ENCODE data around the gene DR1.
"Not testable (repeated sequence)": the region's sequence is repeated elsewhere in the genome, so short reads cannot be mapped to it uniquely, and the experiment has no call there.

DR1 gene

DNA sequence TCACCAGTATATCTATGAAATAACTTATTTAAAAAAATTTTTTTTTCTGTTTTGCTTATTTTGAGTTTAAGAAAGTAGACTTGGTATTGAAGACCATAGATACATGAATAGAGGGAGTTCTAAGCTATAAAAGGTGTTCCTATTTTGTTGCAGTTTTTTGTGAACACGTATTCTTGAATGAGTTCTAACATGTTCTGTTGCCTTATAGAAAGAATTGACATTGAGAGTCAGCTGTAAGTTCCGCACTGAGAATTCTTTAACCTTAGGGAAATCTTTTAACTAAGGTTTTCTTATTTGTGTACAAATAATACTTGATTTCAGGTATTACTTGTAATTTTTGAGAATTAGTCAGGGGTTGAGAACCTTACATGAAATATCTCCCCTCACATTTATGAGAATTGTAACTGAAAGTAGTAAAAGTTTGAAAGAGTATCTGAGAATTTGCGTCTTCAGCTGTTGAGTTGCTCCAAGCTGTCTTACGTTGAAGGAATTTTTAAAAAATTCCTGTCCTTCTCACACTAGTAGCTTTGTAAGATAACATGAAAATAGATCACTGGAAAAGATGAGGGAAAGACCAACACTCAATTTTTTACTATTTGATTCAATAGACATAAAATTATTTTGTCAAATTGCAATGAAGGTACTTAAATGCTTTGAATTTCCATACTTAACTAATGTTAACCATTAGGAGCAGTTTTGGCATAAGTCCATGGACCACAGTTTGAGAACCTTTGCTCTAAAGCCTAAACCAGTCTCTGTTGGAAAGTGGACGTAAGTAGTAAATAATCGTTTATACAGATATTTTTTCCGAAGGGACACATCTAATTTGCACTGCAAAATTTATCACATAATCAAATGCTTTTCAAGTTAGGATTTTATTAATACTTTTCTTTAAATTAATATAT, 3.8 kb downstream of the DR1 start:
- H3K36me3 Mint-ChIP-seq (ENCODE audit: low read depth) = peaks cover 47% of the 10 kb centered on the region
- H3K27ac Mint-ChIP-seq = peak overlapping the region; percentile 69
- no peaks in the 10 kb centered on the region for H3K9me3 Mint-ChIP-seq
- H3K4me3 Mint-ChIP-seq = peak overlapping the region; percentile 99
- peaks cover 32% of the 10 kb centered on the region for H3K4me1 Mint-ChIP-seq (ENCODE audit: low read depth)
- no peaks in the 10 kb centered on the region for H3K27me3 Mint-ChIP-seq (ENCODE audit: low read depth)
- no peak for DNase-seq (ENCODE audit: low spot score)

DNA sequence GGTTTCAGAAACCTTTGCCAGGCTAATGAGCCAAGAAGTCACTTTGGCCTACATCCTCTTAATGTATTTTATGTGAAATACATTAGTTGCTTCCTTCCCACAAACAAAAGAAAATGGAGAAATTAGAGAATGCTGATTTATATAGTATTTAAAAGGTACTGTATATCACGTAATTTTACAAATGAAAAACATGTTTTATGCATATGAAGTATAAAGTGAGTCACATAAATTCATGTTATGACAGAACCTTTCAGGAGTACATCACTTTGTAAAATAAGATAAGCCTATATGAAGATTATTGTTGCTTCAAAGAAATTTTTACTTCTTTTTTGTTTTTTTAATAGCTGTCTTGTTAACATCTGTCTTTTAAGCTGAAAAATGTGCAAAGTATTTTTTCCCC, 4.6 kb downstream of the DR1 start:
- peak overlapping the region; percentile 75 for H3K4me3 Mint-ChIP-seq
- H3K36me3 Mint-ChIP-seq (ENCODE audit: low read depth) = peaks cover 54% of the 10 kb centered on the region
- DNase-seq (ENCODE audit: low spot score) = no peak
- H3K27me3 Mint-ChIP-seq (ENCODE audit: low read depth) = no peaks in the 10 kb centered on the region
- peaks cover 35% of the 10 kb centered on the region for H3K4me1 Mint-ChIP-seq (ENCODE audit: low read depth)
- peak overlapping the region; percentile 22 for H3K27ac Mint-ChIP-seq
- no peaks in the 10 kb centered on the region for H3K9me3 Mint-ChIP-seq

DNA sequence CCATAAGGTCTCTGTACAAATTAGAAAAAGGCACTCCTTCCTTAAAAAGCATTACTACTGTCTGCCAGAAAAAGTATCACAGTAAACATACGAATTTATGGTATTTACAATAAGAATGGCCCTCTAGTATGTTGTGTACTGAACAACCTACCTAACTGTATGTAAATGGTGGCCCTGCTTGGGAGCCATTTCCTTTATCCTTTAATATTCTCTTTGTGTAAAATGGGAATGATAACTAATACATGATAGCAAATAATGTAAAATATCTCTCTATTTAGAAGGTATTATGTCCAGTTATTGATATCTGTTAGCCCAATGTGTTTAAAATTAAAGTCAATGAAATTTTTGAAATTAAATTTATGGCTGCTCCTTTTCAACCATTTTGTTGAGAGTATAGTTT, 5.2 kb downstream of the DR1 start:
- Mint-ChIP-seq H3K4me3 (peak overlapping the region; percentile 75), H3K27me3 (ENCODE audit: low read depth) (no peaks in the 10 kb centered on the region), H3K4me1 (ENCODE audit: low read depth) (peaks cover 39% of the 10 kb centered on the region), H3K9me3 (no peaks in the 10 kb centered on the region), H3K36me3 (ENCODE audit: low read depth) (peaks cover 59% of the 10 kb centered on the region), H3K27ac (no peak overlapping the region)
- no peak for DNase-seq (ENCODE audit: low spot score)

DNA sequence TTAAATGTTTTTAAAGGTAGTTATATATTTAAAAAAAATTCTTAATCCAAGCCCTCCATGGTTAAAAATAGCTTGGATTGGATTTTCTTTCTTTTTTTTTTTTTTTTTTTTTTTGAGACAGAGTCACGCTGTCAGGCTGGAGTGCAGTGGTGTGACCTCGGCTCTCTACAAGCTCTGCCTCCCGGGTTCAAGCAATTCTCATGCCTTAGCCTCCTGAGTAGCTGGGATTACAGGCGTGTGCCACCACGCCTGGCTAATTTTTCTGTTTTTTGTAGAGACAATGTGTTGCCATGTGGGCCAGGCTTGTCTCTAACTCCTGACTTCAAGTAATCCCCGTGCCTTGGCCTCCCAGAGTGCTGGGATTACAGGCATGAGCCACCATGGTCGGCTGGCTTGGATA, 5.6 kb downstream of the DR1 start:
- not testable (repeated sequence) for H3K27me3 Mint-ChIP-seq (ENCODE audit: low read depth); H3K9me3 Mint-ChIP-seq; H3K27ac Mint-ChIP-seq; DNase-seq (ENCODE audit: low spot score)
- Mint-ChIP-seq H3K36me3 (ENCODE audit: low read depth) (peaks cover 60% of the 10 kb centered on the region), H3K4me1 (ENCODE audit: low read depth) (peaks cover 39% of the 10 kb centered on the region), H3K4me3 (peak overlapping the region; percentile 38)

DNA sequence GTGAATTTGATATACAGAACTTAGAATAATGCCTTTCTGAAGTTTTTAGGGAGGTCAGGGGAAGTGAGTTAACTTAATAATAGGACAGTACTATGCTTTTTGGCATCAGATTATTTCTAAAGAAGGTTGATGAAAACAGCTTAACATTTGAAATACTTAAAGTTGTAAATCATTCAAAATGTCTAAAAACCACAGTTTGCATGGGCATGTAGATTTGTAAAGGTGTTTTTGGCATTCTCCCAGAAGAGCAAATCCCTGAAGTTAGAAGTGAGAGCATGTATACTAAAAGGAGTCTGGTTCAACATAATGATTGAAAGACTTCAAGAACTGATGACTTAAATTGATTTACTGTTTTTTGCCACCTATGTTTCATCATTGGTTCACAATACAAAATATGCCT, 6.7 kb downstream of the DR1 start:
- peaks cover 56% of the 10 kb centered on the region for H3K36me3 Mint-ChIP-seq (ENCODE audit: low read depth)
- no peaks in the 10 kb centered on the region for H3K9me3 Mint-ChIP-seq
- peak overlapping the region; percentile 53 for H3K27ac Mint-ChIP-seq
- H3K4me1 Mint-ChIP-seq (ENCODE audit: low read depth) = peaks cover 43% of the 10 kb centered on the region
- DNase-seq (ENCODE audit: low spot score) = no peak
- peak overlapping the region; percentile 57 for H3K4me3 Mint-ChIP-seq
- H3K27me3 Mint-ChIP-seq (ENCODE audit: low read depth) = no peaks in the 10 kb centered on the region

DNA sequence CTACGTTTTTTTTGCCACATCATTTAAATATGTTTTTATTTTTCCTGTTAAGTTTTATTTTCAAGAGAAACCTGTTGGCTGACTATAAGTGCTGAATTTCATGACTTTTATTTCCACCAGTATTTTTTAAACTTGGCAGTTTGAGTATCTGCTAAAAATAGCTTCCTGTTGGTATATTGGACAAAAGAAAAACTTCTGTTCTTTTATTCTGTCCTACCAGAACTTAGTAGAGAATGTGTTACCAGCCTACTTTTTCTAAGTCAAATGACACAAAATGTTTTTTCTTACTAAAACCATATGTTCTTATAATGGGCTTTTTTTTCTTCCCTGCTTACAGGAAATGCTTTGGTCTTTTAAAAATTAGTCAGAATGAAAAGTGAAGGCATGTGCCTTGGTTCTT, 7.6 kb downstream of the DR1 start:
- Mint-ChIP-seq H3K4me3 (peak overlapping the region; percentile 51), H3K4me1 (ENCODE audit: low read depth) (peaks cover 51% of the 10 kb centered on the region), H3K27ac (no peak overlapping the region), H3K36me3 (ENCODE audit: low read depth) (peaks cover 57% of the 10 kb centered on the region), H3K27me3 (ENCODE audit: low read depth) (no peaks in the 10 kb centered on the region), H3K9me3 (no peaks in the 10 kb centered on the region)
- no peak for DNase-seq (ENCODE audit: low spot score)

DNA sequence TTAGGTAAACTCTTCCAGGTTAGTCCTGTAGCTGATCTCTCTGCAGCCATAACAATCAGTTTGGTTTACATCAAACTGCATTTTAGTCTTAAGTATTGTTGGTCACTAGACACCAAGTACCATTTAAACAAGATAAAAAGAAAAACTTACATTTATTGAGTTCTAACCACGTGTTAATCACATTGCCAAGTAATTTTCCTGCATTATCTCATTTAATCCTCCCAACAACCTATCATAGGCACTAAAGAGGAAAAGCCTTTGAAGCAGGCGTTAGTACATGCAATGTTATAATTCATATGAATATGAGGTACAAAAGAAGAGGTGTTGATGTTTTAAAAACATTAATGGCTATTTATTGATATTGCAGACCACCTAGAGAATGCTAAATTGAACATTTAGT, 9.0 kb downstream of the DR1 start:
- Mint-ChIP-seq H3K4me1 (ENCODE audit: low read depth) (peaks cover 60% of the 10 kb centered on the region), H3K27me3 (ENCODE audit: low read depth) (no peaks in the 10 kb centered on the region), H3K4me3 (no peak overlapping the region), H3K36me3 (ENCODE audit: low read depth) (peaks cover 62% of the 10 kb centered on the region), H3K9me3 (no peaks in the 10 kb centered on the region), H3K27ac (peak overlapping the region; percentile 5)
- DNase-seq (ENCODE audit: low spot score) = no peak

DNA sequence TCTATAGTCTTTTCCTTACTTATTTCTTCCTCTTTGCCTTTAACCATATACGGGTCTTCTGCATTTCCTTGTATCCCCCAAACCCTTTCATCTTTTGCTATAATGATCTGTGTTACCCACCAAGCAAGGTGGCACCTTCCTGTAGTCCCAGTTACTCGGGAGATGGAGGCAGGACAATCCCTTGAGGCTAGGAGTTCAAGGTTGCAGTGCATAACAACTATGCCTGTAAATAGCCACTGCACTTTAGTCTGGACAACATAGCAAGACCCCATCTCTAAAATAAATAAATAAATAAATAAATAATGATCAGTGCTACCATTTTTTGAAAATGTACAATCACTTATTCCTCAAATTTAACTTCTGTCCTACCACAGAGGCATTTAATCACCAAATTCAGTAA, 11.5 kb downstream of the DR1 start:
- Mint-ChIP-seq H3K4me3 (no peak overlapping the region), H3K36me3 (ENCODE audit: low read depth) (peaks cover 68% of the 10 kb centered on the region), H3K9me3 (no peaks in the 10 kb centered on the region), H3K4me1 (ENCODE audit: low read depth) (peaks cover 62% of the 10 kb centered on the region), H3K27me3 (ENCODE audit: low read depth) (no peaks in the 10 kb centered on the region), H3K27ac (no peak overlapping the region)
- no peak for DNase-seq (ENCODE audit: low spot score)

DNA sequence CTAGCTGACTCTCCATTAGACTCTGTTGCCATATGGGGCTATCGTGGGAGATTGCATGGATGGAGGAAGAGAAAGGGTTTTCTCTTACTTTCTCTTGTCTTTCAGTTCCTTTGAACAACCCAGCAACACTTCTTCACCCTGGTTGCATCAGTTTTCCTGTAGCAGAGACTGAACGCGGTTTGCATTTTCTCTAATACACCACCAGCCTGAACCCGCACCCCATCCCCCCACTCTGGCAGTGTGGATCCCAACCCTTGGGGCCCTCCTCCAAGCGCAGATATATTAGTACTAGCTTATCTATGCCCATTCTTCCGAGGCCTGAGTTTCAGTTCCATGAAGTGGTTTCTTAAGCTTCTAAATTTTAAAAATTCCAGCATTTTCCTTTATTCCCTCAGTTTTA, 12.6 kb downstream of the DR1 start:
- Mint-ChIP-seq H3K36me3 (ENCODE audit: low read depth) (peaks cover 67% of the 10 kb centered on the region), H3K4me1 (ENCODE audit: low read depth) (peaks cover 58% of the 10 kb centered on the region), H3K9me3 (no peaks in the 10 kb centered on the region), H3K27ac (no peak overlapping the region), H3K4me3 (peak overlapping the region; percentile 2), H3K27me3 (ENCODE audit: low read depth) (no peaks in the 10 kb centered on the region)
- DNase-seq (ENCODE audit: low spot score) = no peak

DNA sequence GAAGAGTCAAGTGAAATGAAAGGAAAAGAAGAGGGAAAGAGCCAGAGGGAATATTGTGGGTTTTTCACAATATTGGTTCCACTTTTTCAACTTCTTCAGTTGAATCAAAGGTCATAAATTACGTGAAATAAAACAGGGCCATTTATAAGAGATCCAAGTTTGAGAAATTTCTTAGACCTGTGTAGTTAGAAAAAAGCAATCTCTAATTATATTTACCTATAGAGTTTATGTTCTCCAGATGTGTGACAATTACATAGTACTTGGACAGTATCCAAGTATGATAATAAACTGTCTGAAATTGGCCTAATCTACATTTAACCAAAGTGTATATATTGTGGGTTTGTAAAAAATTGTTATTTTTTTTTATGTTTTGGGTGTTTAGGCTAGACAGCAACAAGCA, 14.4 kb downstream of the DR1 start:
- Mint-ChIP-seq H3K9me3 (no peaks in the 10 kb centered on the region), H3K27ac (no peak overlapping the region), H3K4me1 (ENCODE audit: low read depth) (peaks cover 54% of the 10 kb centered on the region), H3K4me3 (no peak overlapping the region), H3K36me3 (ENCODE audit: low read depth) (peaks cover 69% of the 10 kb centered on the region), H3K27me3 (ENCODE audit: low read depth) (no peaks in the 10 kb centered on the region)
- DNase-seq (ENCODE audit: low spot score) = no peak

DNA sequence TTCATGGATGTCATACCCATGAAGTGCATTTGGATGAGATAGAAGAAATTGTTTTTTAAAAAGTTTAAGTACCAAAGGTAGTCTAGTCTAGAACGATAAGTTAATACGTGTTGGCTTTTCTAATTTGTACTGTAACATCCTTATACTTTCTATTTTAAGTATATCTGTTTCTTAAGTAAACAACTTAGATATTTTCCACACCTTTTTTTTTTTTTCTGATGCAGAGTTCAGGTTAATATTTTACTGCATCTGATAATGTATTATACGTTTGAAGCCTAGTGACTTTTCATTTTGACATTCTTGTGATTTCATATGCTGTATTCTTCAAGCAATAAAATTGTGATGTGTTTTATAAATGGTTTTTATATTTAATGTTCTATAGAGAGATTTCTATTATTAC, 16.5 kb downstream of the DR1 start:
- Mint-ChIP-seq H3K27ac (no peak overlapping the region), H3K36me3 (ENCODE audit: low read depth) (peaks cover 60% of the 10 kb centered on the region), H3K4me1 (ENCODE audit: low read depth) (peaks cover 44% of the 10 kb centered on the region), H3K27me3 (ENCODE audit: low read depth) (no peaks in the 10 kb centered on the region), H3K4me3 (no peak overlapping the region), H3K9me3 (no peaks in the 10 kb centered on the region)
- DNase-seq (ENCODE audit: low spot score) = no peak

DNA sequence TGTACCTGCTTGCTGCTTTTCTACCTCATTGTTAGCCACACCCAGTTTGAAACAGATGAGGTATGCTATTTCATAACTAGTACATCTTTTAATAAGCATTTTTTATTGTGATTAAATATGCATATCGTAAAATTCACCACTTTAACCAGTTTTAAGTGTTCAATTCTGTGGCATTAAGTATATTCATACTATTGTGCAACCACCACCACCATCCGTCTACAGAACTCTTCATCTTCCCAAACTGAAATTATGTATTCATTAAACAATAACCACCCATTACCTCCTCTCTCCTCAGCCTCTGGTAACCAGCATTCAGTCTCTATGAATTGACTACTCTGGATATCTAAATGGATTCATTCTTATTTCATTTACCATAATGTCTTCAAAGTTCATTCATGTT, 20.1 kb downstream of the DR1 start:
- DNase-seq (ENCODE audit: low spot score) = no peak
- H3K27me3 Mint-ChIP-seq (ENCODE audit: low read depth) = no peaks in the 10 kb centered on the region
- peaks cover 18% of the 10 kb centered on the region for H3K4me1 Mint-ChIP-seq (ENCODE audit: low read depth)
- H3K36me3 Mint-ChIP-seq (ENCODE audit: low read depth) = peaks cover 50% of the 10 kb centered on the region
- H3K4me3 Mint-ChIP-seq = no peak overlapping the region
- H3K27ac Mint-ChIP-seq = no peak overlapping the region
- H3K9me3 Mint-ChIP-seq = no peaks in the 10 kb centered on the region

DNA sequence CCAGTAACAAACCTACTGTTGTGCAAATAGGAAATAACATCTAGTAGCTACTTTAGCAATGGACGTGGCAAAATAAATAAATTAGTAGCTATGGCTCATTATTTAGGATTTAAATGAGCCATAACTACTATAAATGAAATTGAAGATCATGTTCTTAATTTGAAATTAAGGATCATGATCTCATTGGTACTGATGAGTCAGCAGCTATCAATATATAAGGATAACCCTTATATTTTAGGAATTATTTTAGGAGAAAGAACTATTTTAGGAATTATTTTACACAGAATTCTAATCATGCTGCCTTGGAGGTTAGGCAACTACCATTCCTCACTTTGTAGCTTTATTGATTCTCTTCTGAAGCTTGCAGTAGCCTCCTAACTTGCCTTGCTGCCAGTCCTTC, 24.0 kb downstream of the DR1 start:
- H3K27me3 Mint-ChIP-seq (ENCODE audit: low read depth) = no peaks in the 10 kb centered on the region
- no peak for DNase-seq (ENCODE audit: low spot score)
- no peak overlapping the region for H3K27ac Mint-ChIP-seq
- no peaks in the 10 kb centered on the region for H3K4me1 Mint-ChIP-seq (ENCODE audit: low read depth)
- H3K9me3 Mint-ChIP-seq = no peaks in the 10 kb centered on the region
- H3K4me3 Mint-ChIP-seq = no peak overlapping the region
- peaks cover 46% of the 10 kb centered on the region for H3K36me3 Mint-ChIP-seq (ENCODE audit: low read depth)

DNA sequence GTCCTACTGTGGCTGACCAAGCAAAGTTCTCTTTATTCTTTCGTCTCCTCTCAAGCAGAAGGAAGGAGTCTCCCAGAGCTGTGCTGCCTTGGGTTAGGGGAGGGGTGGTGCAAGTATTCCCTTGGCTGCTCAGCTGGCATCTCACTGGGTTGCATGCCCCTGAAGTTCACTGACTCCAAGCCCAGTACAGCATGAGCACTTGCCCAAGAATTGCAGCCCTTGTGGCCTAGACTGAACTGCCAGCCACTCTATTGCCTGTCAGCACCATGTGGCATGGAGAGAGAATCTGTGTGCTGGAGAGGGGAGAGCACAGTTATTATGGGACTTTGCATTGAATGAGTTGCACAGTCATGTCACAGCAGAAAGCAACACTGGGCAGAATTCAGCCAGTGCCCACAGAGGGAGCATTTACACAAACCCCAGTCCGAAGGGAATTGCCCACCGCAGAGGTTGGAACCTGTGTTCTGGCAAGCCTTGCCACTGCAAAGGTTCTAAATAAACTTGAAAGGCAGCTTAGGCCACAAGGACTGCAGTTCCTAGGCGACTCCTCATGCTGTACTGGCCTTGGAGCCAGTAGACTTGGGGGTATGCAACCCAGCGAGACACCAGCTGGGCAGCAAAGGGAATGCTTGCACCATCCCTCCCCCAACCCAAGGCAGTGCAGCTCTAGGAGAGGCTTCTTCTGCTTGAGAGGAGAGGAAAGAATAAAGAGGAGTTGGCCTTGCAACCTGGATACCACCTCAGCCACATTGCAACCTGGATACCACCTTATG, 28.8 kb downstream of the DR1 start:
- DNase-seq (ENCODE audit: low spot score) = no peak
- Mint-ChIP-seq H3K4me1 (ENCODE audit: low read depth) (no peaks in the 10 kb centered on the region), H3K27me3 (ENCODE audit: low read depth) (no peaks in the 10 kb centered on the region), H3K27ac (no peak overlapping the region), H3K9me3 (peaks cover 27% of the 10 kb centered on the region), H3K4me3 (no peak overlapping the region), H3K36me3 (ENCODE audit: low read depth) (peaks cover 38% of the 10 kb centered on the region)

Data from T-helper 2 cell treated with Interferon-gamma antibody and Interleukin-4, amounts not matched to agents 5 μg/mL and 100 μg/mL, for 36 hours (primary cell).